ENCODE results near the gene DMXL2.
"Not testable (repeated sequence)": the region's sequence is repeated elsewhere in the genome, so short reads cannot be mapped to it uniquely, and the experiment has no call there.

DMXL2 gene

GRCh38 chr15:51621155-51621765 lies 1.3 kb downstream of the DMXL2 start:
- DNase-seq: no peak

GRCh38 chr15:51620641-51621040 lies 1.9 kb downstream of the DMXL2 start:
- DNase-seq: no peak

GRCh38 chr15:51620122-51620521 lies 2.4 kb downstream of the DMXL2 start:
- no peak for DNase-seq

- no peak for DNase-seq
Observed at GRCh38 chr15:51619331-51620035, 3.1 kb downstream of the DMXL2 start.

DNA sequence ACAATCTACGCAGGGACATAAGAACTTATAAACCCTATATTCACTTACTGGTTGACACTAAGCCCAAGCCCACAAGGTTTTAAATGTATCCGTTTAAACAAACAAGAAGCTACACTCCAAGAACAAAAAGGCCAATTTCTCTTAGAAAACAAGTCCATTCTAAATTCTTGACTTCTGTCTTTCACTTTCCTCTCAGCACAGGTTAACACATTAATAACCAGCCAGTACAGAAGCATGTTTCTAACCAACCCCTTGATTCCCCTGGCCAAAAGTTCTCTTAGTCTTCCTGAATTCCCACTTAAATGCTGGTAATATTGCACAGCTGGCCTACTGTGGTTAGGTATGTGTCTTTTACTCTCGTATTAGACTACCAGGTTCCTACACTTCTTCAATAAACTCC lies 4.7 kb downstream of the DMXL2 start:
- no peak for DNase-seq

DNA sequence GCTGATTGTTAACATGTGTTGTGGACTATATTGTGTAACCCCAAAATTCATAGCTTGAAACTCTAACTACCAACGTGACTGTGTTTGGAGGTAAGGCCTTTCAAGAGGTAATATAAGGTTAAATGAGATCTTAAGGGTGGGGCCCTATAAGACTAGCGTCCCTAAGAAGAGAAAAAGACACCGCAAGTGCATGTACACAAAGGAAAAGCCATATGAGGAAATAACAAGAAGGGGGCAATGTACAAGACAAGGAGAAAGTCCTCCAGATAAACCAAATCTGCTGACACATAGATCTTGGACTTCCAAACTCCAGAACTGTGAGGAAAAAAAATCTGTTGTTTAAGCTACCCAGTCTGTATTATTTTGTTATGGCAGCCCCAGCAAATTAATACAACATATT lies 8.6 kb downstream of the DMXL2 start:
- no peak for DNase-seq

- DNase-seq: not testable (repeated sequence)
Observed at GRCh38 chr15:51612669-51613068, 9.9 kb downstream of the DMXL2 start.

DNA sequence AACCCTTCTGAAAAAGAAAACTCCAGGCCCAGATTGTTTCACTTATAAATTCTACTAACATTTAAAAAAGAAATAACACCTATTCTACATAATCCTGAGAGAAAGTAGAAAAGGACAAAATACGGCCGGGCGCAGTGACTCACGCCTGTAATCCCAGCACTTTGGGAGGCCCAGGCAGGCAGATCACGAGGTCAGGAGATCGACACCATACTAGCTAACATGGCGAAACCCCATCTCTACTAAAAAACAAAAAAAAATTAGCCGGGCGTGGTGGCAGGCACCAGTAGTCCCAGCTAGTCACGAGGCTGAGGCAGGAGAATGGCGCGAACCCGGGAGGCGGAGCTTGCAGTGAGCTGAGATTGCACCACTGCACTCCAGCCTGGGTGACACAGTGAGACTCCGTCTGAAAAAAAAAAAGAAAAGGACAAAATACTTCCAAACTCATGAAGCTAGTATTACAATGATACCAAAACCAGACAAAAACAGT lies 19.1 kb downstream of the DMXL2 start:
- not testable (repeated sequence) for DNase-seq

DNA sequence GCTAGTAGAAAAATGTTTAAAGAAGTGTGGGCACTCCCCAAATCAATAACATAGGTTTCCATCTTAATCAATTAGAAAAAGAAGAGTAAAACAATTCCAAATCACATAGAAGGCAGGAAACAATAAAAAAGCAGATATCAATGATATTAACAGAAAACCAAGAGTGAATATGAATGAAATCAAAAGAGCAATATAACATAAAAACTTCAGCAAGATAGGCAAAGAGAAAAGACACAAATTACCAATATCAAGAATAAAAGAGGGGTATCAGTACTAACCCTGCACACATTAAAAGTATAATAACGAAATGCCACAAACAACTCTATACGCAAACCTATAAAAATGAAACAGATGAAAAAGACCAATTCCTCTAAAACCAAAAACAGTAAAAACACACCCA lies 19.6 kb downstream of the DMXL2 start:
- no peak for DNase-seq

DNA sequence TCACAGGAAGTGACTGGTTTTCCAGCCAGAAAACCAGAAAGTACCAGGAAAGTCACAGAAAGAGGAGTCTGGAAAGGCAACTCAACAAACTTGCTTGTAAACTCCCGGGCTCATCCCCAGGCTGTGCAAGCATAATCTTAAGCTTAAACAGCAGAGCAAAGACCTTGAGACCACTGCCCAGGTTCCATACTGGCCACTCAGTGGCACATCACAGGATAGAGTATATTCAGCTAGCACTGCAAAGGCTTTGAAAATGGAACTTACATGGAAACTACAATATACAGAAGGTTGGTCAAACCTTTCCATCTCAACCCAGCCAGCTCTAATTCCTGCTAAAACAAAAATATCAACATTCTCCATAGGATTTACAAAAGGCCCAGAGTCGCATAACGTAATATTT lies 20.1 kb downstream of the DMXL2 start:
- DNase-seq: no peak

- no peak for DNase-seq
Observed at GRCh38 chr15:51601801-51602200, 20.8 kb downstream of the DMXL2 start.

DNA sequence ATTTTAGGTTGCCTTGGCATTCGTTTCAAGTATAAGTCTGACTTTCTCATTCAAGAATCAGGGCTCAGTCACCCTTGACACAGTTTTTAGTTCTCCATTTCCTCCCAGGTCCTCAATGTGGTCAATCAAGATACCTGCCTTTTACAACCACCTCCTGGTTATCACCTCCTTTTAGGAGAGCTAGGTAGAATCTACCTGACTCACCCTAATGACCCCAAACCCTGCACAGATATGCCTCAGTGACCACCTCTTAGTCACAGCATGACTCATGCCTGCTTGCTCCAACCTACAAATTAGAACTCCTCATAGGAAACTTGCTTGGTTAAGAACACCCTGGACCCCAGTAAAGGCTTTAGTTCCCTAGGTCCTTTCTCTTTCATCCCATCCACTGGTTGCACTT lies 22.5 kb downstream of the DMXL2 start:
- no peak for DNase-seq

GRCh38 chr15:51589881-51590568 lies 32.5 kb downstream of the DMXL2 start:
- no peak for DNase-seq

- no peak for DNase-seq
Observed at GRCh38 chr15:51588966-51589365, 33.6 kb downstream of the DMXL2 start.

- DNase-seq: no peak
Observed at GRCh38 chr15:51585986-51586385, 36.6 kb downstream of the DMXL2 start.

GRCh38 chr15:51580982-51581381 lies 41.6 kb downstream of the DMXL2 start:
- no peak for DNase-seq

GRCh38 chr15:51580385-51580784 lies 42.2 kb downstream of the DMXL2 start:
- DNase-seq: no peak

DNA sequence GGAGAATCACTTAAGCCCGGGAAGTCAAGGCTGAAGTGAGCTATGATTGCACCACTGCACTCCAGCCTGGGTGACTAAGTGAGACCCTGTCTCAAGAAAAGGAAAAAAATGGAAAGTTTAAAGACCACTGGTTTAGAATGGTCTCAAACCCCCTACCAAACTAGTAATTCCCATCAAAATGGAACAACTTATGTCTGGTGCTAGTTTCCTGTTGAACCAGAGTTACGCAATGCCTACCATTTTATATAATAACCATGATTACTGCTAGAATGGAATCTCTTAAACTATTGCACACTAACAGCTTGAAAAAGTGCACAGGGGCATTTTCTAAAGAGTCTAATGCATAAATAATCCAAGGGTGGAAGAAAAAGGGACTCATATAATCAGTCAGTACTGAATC lies 43.6 kb downstream of the DMXL2 start:
- no peak for DNase-seq

DNA sequence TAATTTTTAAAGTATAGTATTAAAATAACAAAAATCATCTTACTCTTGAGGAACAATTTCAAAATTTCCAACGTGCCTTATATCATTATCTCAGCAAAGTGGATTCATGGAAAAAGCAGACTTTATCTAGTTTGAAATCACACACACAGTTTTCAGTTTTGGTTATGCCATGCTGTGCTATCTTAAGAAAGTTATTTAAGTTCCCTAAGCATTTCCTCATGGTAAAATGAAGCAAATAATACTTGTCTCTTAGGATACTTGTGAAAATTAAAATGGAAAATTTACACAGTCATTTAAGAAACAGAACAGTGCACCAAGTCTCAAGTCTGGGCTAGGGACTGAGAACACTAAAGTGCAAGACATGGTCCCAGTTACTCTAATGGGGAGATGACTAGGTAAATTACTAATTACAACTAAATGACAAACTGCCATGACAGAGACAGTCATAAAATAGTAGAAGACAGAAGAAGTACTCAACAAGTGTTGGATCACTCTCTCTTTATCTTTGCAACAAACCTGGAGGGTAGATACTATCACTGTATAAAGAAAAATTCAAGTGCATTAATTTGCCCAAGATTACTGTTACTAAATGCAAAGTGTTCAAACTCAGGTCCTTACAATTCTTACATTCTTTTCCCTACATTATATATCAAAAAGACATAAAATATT lies 44.8 kb downstream of the DMXL2 start:
- no peak for DNase-seq

DNA sequence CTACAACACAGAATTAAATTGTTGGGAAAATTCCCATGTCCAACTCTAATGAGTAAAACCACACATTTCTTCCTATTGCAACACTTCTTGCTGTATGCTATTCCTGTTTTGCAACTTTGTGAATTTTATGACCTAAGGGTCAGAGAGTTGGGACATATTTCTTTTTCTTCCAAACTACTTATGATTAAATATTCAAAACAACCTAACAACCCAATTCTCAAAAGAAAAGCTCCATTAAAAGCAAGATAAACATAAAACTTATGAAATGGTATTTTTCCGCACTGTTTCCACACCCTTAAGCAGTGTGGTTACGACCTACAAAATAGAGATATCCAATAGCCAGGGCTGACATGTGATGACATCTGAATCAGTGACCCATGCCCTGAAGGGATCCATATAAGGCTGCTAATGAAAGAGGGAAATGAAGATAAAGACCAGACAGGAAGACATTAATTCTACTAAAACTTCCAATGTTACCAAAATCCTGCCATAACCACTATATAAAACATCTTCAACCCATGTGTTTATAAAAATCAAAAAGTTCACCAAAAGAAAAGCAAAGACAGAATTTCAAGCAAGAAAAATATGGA lies 45.6 kb downstream of the DMXL2 start:
- DNase-seq: no peak

- DNase-seq: no peak
Observed at GRCh38 chr15:51576286-51576850, 46.2 kb downstream of the DMXL2 start.

DNA sequence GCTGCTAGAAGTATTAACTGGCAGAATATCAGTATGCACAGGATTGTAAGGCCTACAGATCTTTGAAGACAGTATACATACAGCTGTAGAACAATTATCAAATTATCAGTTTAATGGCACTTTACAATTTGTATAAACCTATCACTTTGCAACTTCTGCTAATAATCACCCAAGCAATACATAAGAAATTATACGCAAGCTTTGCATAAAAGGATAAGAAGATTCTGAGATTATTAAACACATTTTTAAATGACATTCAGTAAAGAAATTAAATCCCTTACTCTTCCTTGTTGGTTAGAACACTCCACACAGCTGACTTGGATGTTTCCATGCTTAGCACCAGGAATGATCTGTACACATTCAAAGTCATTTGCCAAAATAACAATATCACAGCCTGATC lies 46.8 kb downstream of the DMXL2 start:
- DNase-seq: no peak

- DNase-seq: not testable (repeated sequence)
Observed at GRCh38 chr15:51573352-51573751, 49.2 kb downstream of the DMXL2 start.

Data from activated CD8-positive, alpha-beta memory T cell treated with anti-CD3 and anti-CD28 coated beads, Interleukin-2, amount 50 U/mL, for 48 hours (primary cell).